Tibial nerve (tissue), 4 donors: ENCODE results near the gene SCAPER.

Source experiments
- EP300 ChIP-seq, 2 donors: sonication (generic); formaldehyde crosslinking; IDR thresholded peaks; one replicate each; pipeline ENCODE4 v1.6.1; 2017; ENCODE audit warnings: antibody characterized with exemption in 2 of 2, mild to moderate bottlenecking in 1 of 2
- TF ChIP-seq, protein P1 (sequence below), 5 experiments: fragments of 200-600 bp in 3 of 5; fragments of 450-650 bp in 2 of 5; sonication (generic) in 3 of 5; IDR thresholded peaks; one replicate each; pipeline ENCODE4 v1.5.1; 2016 to 2019; ENCODE audit warnings: antibody characterized with exemption in 5 of 5, mild to moderate bottlenecking in 3 of 5, moderate library complexity in 2 of 5

DNA sequence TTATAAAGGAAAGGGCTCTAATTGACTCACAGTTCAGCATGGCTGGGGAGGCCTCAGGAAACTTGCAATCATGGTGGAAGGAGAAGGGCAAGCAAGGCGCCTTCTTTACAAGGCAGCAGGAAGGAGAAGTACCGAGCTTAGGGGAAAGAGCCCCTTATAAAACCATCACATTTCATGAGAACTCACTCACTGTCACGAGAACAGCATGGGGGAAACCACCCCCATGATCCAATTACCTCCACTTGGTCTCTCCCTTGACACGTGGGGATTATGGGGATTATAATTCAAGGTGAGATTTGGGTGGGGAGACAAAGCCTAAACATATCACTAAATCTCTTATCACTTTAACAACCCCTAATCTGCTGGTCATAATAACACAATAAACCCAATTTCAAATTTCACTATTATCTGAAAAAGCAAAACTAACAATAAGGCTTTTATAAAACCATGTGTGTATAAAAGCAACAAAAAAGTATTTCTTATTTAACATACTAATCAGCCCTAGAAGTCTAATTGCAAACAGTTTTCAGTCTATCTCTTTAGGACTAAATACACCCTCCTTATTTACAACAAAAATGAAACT lies 43.2 kb downstream of the SCAPER start:
- TF ChIP-seq, protein P1, sequence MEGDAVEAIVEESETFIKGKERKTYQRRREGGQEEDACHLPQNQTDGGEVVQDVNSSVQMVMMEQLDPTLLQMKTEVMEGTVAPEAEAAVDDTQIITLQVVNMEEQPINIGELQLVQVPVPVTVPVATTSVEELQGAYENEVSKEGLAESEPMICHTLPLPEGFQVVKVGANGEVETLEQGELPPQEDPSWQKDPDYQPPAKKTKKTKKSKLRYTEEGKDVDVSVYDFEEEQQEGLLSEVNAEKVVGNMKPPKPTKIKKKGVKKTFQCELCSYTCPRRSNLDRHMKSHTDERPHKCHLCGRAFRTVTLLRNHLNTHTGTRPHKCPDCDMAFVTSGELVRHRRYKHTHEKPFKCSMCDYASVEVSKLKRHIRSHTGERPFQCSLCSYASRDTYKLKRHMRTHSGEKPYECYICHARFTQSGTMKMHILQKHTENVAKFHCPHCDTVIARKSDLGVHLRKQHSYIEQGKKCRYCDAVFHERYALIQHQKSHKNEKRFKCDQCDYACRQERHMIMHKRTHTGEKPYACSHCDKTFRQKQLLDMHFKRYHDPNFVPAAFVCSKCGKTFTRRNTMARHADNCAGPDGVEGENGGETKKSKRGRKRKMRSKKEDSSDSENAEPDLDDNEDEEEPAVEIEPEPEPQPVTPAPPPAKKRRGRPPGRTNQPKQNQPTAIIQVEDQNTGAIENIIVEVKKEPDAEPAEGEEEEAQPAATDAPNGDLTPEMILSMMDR (IDR thresholded peaks at IDR 0.05) = no peak
- TF ChIP-seq EP300 (IDR thresholded peaks at IDR 0.05) = no peak
